Measurements from ENCODE around the gene DACT1. TPM values are rescaled to one million over a fixed set of nuclear protein-coding genes. Genes with fewer than 3 reads are reported as not detected.
A peak's percentile ranks its signal among the peaks of the same experiment; 100 is the strongest.
"Not testable (repeated sequence)": the region's sequence is repeated elsewhere in the genome, so short reads cannot be mapped to it uniquely, and the experiment has no call there.

DACT1 gene
- 1 to 10 TPM; 1.8 to 5.1 (median 3.3) TPM for total RNA-seq

- peak in 1 of 2 donors; percentile 81 for DNase-seq (ENCODE audit: low spot score in 2 of 2)
- Histone ChIP-seq H3K4me1 (peaks cover 28% of the 10 kb centered on the region), H3K4me3 (peak within 1 kb of the TSS; percentile 78), H3K27me3 (no peaks in the 10 kb centered on the region), H3K27ac (peak within 1 kb of the TSS; percentile 89), H3K9me3 (no peaks in the 10 kb centered on the region), H3K36me3 (no peaks in the 10 kb centered on the region)
- WGBS: under 1% methylated on average over 25 of the region's 94 CpGs
- TF ChIP-seq EP300 (IDR thresholded peaks at IDR 0.05) (no peak), CTCF (IDR thresholded peaks at IDR 0.05) (no peak), POLR2A (IDR thresholded peaks at IDR 0.05) (peak in 1 of 2 donors; percentile 24), POLR2AphosphoS5 (IDR thresholded peaks at IDR 0.05) (no peak)
Observed at GRCh38 chr14:58637391-58638230, at the start of gene DACT1. TSS of gene DACT1 (plus strand) at chr14:58637962. CDS start at chr14:58638203, 241 bp downstream.

- H3K27ac ChIP-seq; H3K36me3 ChIP-seq; H3K27me3 ChIP-seq; H3K4me1 ChIP-seq; H3K4me3 ChIP-seq; H3K9me3 ChIP-seq; DNase-seq (ENCODE audit: low spot score in 2 of 2): not testable (repeated sequence)
- WGBS: 96% methylated on average over 18 of the region's 18 CpGs
Observed at GRCh38 chr14:58588321-58588720, 49.4 kb upstream of the DACT1 start.

- Histone ChIP-seq H3K4me1 (no peaks in the 10 kb centered on the region), H3K27me3 (no peaks in the 10 kb centered on the region), H3K4me3 (no peak overlapping the region), H3K27ac (no peak overlapping the region), H3K36me3 (no peaks in the 10 kb centered on the region), H3K9me3 (no peaks in the 10 kb centered on the region)
- TF ChIP-seq POLR2AphosphoS5 (IDR thresholded peaks at IDR 0.05) (no peak), POLR2A (IDR thresholded peaks at IDR 0.05) (no peak), CTCF (IDR thresholded peaks at IDR 0.05) (no peak), EP300 (IDR thresholded peaks at IDR 0.05) (no peak)
- WGBS: 90% methylated on average over 4 of the region's 4 CpGs
- DNase-seq (ENCODE audit: low spot score in 2 of 2): no peak
Observed at GRCh38 chr14:58593977-58594376, 43.8 kb upstream of the DACT1 start.

- no peaks in the 10 kb centered on the region for H3K9me3 ChIP-seq
- H3K27me3 ChIP-seq: no peaks in the 10 kb centered on the region
- WGBS: 87% methylated on average over 4 of the region's 4 CpGs
- no peak overlapping the region for H3K4me3 ChIP-seq
- H3K27ac ChIP-seq: no peak overlapping the region
- DNase-seq (ENCODE audit: low spot score in 2 of 2): no peak
- H3K36me3 ChIP-seq: no peaks in the 10 kb centered on the region
- TF ChIP-seq EP300 (IDR thresholded peaks at IDR 0.05): no peak
- no peak for TF ChIP-seq CTCF (IDR thresholded peaks at IDR 0.05)
- no peak for TF ChIP-seq POLR2A (IDR thresholded peaks at IDR 0.05)
- no peaks in the 10 kb centered on the region for H3K4me1 ChIP-seq
Observed at GRCh38 chr14:58597041-58597440, 40.7 kb upstream of the DACT1 start.

GRCh38 chr14:58598028-58598803, 39.5 kb upstream of the DACT1 start:
- TF ChIP-seq POLR2A (IDR thresholded peaks at IDR 0.05) (no peak), CTCF (IDR thresholded peaks at IDR 0.05) (no peak), EP300 (IDR thresholded peaks at IDR 0.05) (no peak), POLR2AphosphoS5 (IDR thresholded peaks at IDR 0.05) (no peak)
- DNase-seq (ENCODE audit: low spot score in 2 of 2): no peak
- Histone ChIP-seq H3K4me1 (no peaks in the 10 kb centered on the region), H3K27ac (no peak overlapping the region), H3K27me3 (no peaks in the 10 kb centered on the region), H3K36me3 (no peaks in the 10 kb centered on the region), H3K4me3 (no peak overlapping the region), H3K9me3 (no peaks in the 10 kb centered on the region)
- 72% methylated on average over 4 of the region's 4 CpGs for WGBS
